ENCODE measurements around the gene GPHN.

DNA sequence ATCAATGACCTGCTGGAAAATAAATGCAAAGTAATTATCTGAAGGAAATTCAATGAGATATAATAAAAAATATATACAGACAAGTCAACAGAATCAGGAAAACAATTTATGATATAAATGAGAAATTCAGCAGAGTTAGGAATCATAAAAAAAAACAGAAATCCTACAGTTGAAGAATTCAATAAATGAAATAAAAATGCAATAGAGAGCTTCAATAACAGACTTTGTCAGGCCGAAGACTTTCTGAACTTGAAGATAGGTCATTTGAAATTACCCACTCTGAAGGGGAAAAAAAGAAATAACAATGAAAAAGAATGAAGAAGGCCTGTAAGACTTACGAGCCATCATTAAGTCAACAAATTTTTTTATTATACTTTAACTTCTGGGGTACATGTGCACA, 665.8 kb downstream of the GPHN start:
- TF ChIP-seq, protein P1, sequence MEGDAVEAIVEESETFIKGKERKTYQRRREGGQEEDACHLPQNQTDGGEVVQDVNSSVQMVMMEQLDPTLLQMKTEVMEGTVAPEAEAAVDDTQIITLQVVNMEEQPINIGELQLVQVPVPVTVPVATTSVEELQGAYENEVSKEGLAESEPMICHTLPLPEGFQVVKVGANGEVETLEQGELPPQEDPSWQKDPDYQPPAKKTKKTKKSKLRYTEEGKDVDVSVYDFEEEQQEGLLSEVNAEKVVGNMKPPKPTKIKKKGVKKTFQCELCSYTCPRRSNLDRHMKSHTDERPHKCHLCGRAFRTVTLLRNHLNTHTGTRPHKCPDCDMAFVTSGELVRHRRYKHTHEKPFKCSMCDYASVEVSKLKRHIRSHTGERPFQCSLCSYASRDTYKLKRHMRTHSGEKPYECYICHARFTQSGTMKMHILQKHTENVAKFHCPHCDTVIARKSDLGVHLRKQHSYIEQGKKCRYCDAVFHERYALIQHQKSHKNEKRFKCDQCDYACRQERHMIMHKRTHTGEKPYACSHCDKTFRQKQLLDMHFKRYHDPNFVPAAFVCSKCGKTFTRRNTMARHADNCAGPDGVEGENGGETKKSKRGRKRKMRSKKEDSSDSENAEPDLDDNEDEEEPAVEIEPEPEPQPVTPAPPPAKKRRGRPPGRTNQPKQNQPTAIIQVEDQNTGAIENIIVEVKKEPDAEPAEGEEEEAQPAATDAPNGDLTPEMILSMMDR (conservative IDR thresholded peaks at IDR 0.05; ENCODE audit: low read depth, low read length), result no peak
- no peak for TF ChIP-seq EZH2 (IDR thresholded peaks at IDR 0.05; ENCODE audit: low read length, unreplicated experiment)

Data from PC-3 (cell line).